Neuronal stem cell (in vitro differentiated cells): ENCODE data around the gene NDN.

Experiments
- DNase-seq: peaks from one replicate; pipeline ENCODE4 v3.0.0-alpha.2; 2013; ENCODE audit warnings: low spot score
- H2AFZ ChIP-seq: one replicate; pipeline ENCODE4 v1.6.1; 2013; ENCODE audit warnings: mild to moderate bottlenecking, low read length, inconsistent platforms
- H2AK5ac ChIP-seq: 2 replicates; pipeline ENCODE4 v1.6.1; 2013; ENCODE audit warnings: low read depth, mild to moderate bottlenecking, inconsistent platforms, low read length, moderate library complexity, mixed read lengths
- H2BK120ac ChIP-seq: 2 replicates; pipeline ENCODE4 v1.6.1; 2013; ENCODE audit warnings: low read depth, mild to moderate bottlenecking, inconsistent platforms, low read length, moderate library complexity, mixed read lengths
- H2BK12ac ChIP-seq: one replicate; pipeline ENCODE4 v1.6.1; 2013; ENCODE audit warnings: low read length, inconsistent platforms
- H2BK15ac ChIP-seq: 2 replicates; pipeline ENCODE4 v1.6.1; 2013; ENCODE audit warnings: mild to moderate bottlenecking, low read length, inconsistent platforms, mixed read lengths
- H2BK5ac ChIP-seq: one replicate; pipeline ENCODE4 v1.6.1; 2013; ENCODE audit warnings: inconsistent platforms, mild to moderate bottlenecking, low read length, moderate library complexity
- H3K14ac ChIP-seq: one replicate; pipeline ENCODE4 v1.6.1; 2013; ENCODE audit warnings: low read length, inconsistent platforms
- H3K18ac ChIP-seq: 2 replicates; pipeline ENCODE4 v1.6.1; 2013; ENCODE audit warnings: low read length, inconsistent platforms
- H3K23ac ChIP-seq: 2 replicates; pipeline ENCODE4 v1.6.1; 2013; ENCODE audit warnings: low read depth, mild to moderate bottlenecking, mixed read lengths, low read length, inconsistent platforms; ENCODE audit not compliant: poor library complexity
- H3K27ac ChIP-seq: replicated peaks from 3 replicates; pipeline ENCODE4 v1.5.1; 2013; ENCODE audit warnings: low read length, inconsistent platforms
- H3K27me3 ChIP-seq, 3 experiments: 2 replicates each; pipeline ENCODE4 v1.6.1; 2013; ENCODE audit warnings: low read length in 3 of 3, mild to moderate bottlenecking in 2 of 3, inconsistent platforms in 1 of 3, low read depth in 1 of 3, mixed read lengths in 1 of 3, moderate library complexity in 1 of 3; ENCODE audit not compliant: control insufficient read depth in 3 of 3, insufficient read depth in 3 of 3
- H3K36me3 ChIP-seq, 2 donors: replicated peaks in 1 of 2; 2 replicates each; pipeline ENCODE4 v1.6.1; 2013; ENCODE audit warnings: low read length in 2 of 2; ENCODE audit not compliant: control insufficient read depth in 2 of 2, insufficient read depth in 2 of 2
- H3K4ac ChIP-seq: 2 replicates; pipeline ENCODE4 v1.6.1; 2013; ENCODE audit warnings: inconsistent platforms, mild to moderate bottlenecking, low read length, moderate library complexity
- H3K4me1 ChIP-seq, 2 donors: 1 replicate in 1 of 2; 2 replicates in 1 of 2; pipeline ENCODE4 v1.6.1; 2013; ENCODE audit warnings: low read length in 2 of 2, low read depth in 1 of 2; ENCODE audit not compliant: control insufficient read depth in 2 of 2, insufficient read depth in 1 of 2
- H3K4me2 ChIP-seq: one replicate; pipeline ENCODE4 v1.6.1; 2013; ENCODE audit warnings: mild to moderate bottlenecking, low read length, inconsistent platforms; ENCODE audit not compliant: insufficient read depth, poor library complexity, severe bottlenecking
- H3K4me3 ChIP-seq, 2 donors: 2 replicates each; pipeline ENCODE4 v1.5.1; 2013; ENCODE audit warnings: low read length in 2 of 2, mild to moderate bottlenecking in 2 of 2, inconsistent platforms in 1 of 2, moderate library complexity in 1 of 2
- H3K79me1 ChIP-seq: one replicate; pipeline ENCODE4 v1.6.1; 2013; ENCODE audit warnings: low read depth, mild to moderate bottlenecking, inconsistent platforms, low read length, moderate library complexity
- H3K9ac ChIP-seq: one replicate; pipeline ENCODE4 v1.6.1; 2013; ENCODE audit warnings: mild to moderate bottlenecking, low read depth, low read length, inconsistent platforms; ENCODE audit not compliant: poor library complexity
- H3K9me3 ChIP-seq, 2 donors: replicated peaks in 1 of 2; 2 replicates each; pipeline versions ENCODE3 to v1.6.1; 2013; ENCODE audit warnings: low read length in 2 of 2, mild to moderate bottlenecking in 2 of 2, inconsistent platforms in 1 of 2, low read depth in 1 of 2, mixed read lengths in 1 of 2, moderate library complexity in 1 of 2; ENCODE audit not compliant: control insufficient read depth in 2 of 2, insufficient read depth in 1 of 2
- H4K8ac ChIP-seq: one replicate; pipeline ENCODE4 v1.6.1; 2013; ENCODE audit warnings: low read depth, mild to moderate bottlenecking, inconsistent platforms, low read length, moderate library complexity
- H4K91ac ChIP-seq: one replicate; pipeline ENCODE4 v1.6.1; 2013; ENCODE audit warnings: low read length, low read depth, mild to moderate bottlenecking, inconsistent platforms; ENCODE audit not compliant: poor library complexity
- WGBS, 2 donors: extraction: QIAGEN DNeasy Blood & Tissue Kit; methylation state at CpG; one replicate each; pipeline ENCODE4 v1.1.7; 2013; ENCODE audit warnings: missing lambda C conversion rate in 2 of 2, mixed read lengths in 1 of 2; ENCODE audit not compliant: insufficient read length in 2 of 2, insufficient replicate concordance in 1 of 2; ENCODE audit errors: extremely low coverage in 2 of 2; 5-methylcytosine and 5-hydroxymethylcytosine counted together

NDN gene

GRCh38 chr15:23663232-23663631, 23.9 kb downstream of the NDN start:
- no peak overlapping the region for H2BK5ac ChIP-seq
- H2BK120ac ChIP-seq, result no peak overlapping the region
- H3K23ac ChIP-seq, result no peak overlapping the region
- no peaks in the 10 kb centered on the region for H3K79me1 ChIP-seq
- H4K91ac ChIP-seq, result no peak overlapping the region
- no peak overlapping the region for H4K8ac ChIP-seq
- no peak for DNase-seq
- H3K4me3 ChIP-seq, result no peak overlapping the region
- H2AFZ ChIP-seq, result no peak overlapping the region
- H3K9me3 ChIP-seq, result peaks cover 0 to 1% of the 10 kb centered on the region in 2 donors
- H3K36me3 ChIP-seq, result no peaks in the 10 kb centered on the region
- peaks cover 0 to 2% of the 10 kb centered on the region in 2 donors for H3K4me1 ChIP-seq
- no peak overlapping the region for H2BK15ac ChIP-seq
- H3K27ac ChIP-seq, result no peak overlapping the region
- H3K9ac ChIP-seq, result no peak overlapping the region
- no peak overlapping the region for H2BK12ac ChIP-seq
- H3K18ac ChIP-seq, result no peak overlapping the region
- H3K27me3 ChIP-seq, result no peaks in the 10 kb centered on the region
- H3K14ac ChIP-seq, result no peak overlapping the region
- no peak overlapping the region for H2AK5ac ChIP-seq
- no peak overlapping the region for H3K4ac ChIP-seq
- H3K4me2 ChIP-seq, result no peak overlapping the region
- no CpG with 5 or more reads among the region's 2 CpGs for WGBS, 2 donors

- H3K14ac ChIP-seq, result no peak overlapping the region
- no peaks in the 10 kb centered on the region for H3K36me3 ChIP-seq
- H2AK5ac ChIP-seq, result no peak overlapping the region
- no peak overlapping the region for H3K4me3 ChIP-seq
- no peak overlapping the region for H2BK5ac ChIP-seq
- no peak overlapping the region for H3K4me2 ChIP-seq
- H4K91ac ChIP-seq, result no peak overlapping the region
- DNase-seq, result peak; percentile 40
- no peak overlapping the region for H2BK120ac ChIP-seq
- H3K4ac ChIP-seq, result no peak overlapping the region
- H3K18ac ChIP-seq, result no peak overlapping the region
- no peak overlapping the region for H2BK15ac ChIP-seq
- H2BK12ac ChIP-seq, result no peak overlapping the region
- no peaks in the 10 kb centered on the region for H3K27me3 ChIP-seq
- no peak overlapping the region for H3K23ac ChIP-seq
- H3K9ac ChIP-seq, result no peak overlapping the region
- H3K27ac ChIP-seq, result no peak overlapping the region
- H3K9me3 ChIP-seq, result peaks cover 0 to 9% of the 10 kb centered on the region in 2 donors
- no peaks in the 10 kb centered on the region for H3K79me1 ChIP-seq
- no peak overlapping the region for H4K8ac ChIP-seq
- H2AFZ ChIP-seq, result no peak overlapping the region
- H3K4me1 ChIP-seq, result peaks cover 2 to 3% of the 10 kb centered on the region in 2 donors
- WGBS, 2 donors, result no CpG with 5 or more reads among the region's 6 CpGs
These were observed 38.1 kb downstream of the NDN start for GRCh38 chr15:23648920-23649515.

- no peak within 1 kb of the TSS for H2BK15ac ChIP-seq
- no peak within 1 kb of the TSS for H3K4ac ChIP-seq
- peak within 1 kb of the TSS; percentile 59 to 90 for H3K4me3 ChIP-seq
- no peak within 1 kb of the TSS for H3K14ac ChIP-seq
- H3K36me3 ChIP-seq, result no peaks in the 10 kb centered on the region
- no CpG with 5 or more reads among the region's 37 CpGs for WGBS, 2 donors
- H3K27ac ChIP-seq, result no peak within 1 kb of the TSS
- no peak within 1 kb of the TSS for H2BK120ac ChIP-seq
- peak within 1 kb of the TSS; percentile 54 for H3K4me2 ChIP-seq
- H3K9me3 ChIP-seq, result peaks cover 0 to 9% of the 10 kb centered on the region in 2 donors
- H3K18ac ChIP-seq, result no peak within 1 kb of the TSS
- H2AK5ac ChIP-seq, result no peak within 1 kb of the TSS
- no peaks in the 10 kb centered on the region for H3K79me1 ChIP-seq
- H3K9ac ChIP-seq, result no peak within 1 kb of the TSS
- no peak within 1 kb of the TSS for H3K23ac ChIP-seq
- DNase-seq, result peak; percentile 48
- H2AFZ ChIP-seq, result peak within 1 kb of the TSS; percentile 74
- no peak within 1 kb of the TSS for H4K91ac ChIP-seq
- H3K27me3 ChIP-seq, result no peaks in the 10 kb centered on the region
- no peak within 1 kb of the TSS for H4K8ac ChIP-seq
- H2BK5ac ChIP-seq, result no peak within 1 kb of the TSS
- no peak within 1 kb of the TSS for H2BK12ac ChIP-seq
- H3K4me1 ChIP-seq, result peaks cover 2 to 4% of the 10 kb centered on the region in 2 donors
These were observed 39.4 kb downstream of the NDN start, which contains the start of gene MAGEL2 for GRCh38 chr15:23647421-23648370. MAGEL2 (minus strand) TSS chr15:23647867; CDS start chr15:23647742, 125 bp downstream.

- no peak overlapping the region for H3K27ac ChIP-seq
- H4K91ac ChIP-seq, result no peak overlapping the region
- DNase-seq, result no peak
- peaks cover 2 to 6% of the 10 kb centered on the region in 2 donors for H3K4me1 ChIP-seq
- no peak overlapping the region for H2AK5ac ChIP-seq
- no peak overlapping the region for H3K14ac ChIP-seq
- no CpG with 5 or more reads among the region's 17 CpGs for WGBS, 2 donors
- peak overlapping the region; percentile 59 to 90 for H3K4me3 ChIP-seq
- H4K8ac ChIP-seq, result no peak overlapping the region
- no peak overlapping the region for H2BK15ac ChIP-seq
- H3K79me1 ChIP-seq, result no peaks in the 10 kb centered on the region
- no peak overlapping the region for H3K4ac ChIP-seq
- no peak overlapping the region for H2BK120ac ChIP-seq
- H3K27me3 ChIP-seq, result no peaks in the 10 kb centered on the region
- H3K4me2 ChIP-seq, result peak overlapping the region; percentile 54
- H2BK5ac ChIP-seq, result no peak overlapping the region
- peaks cover 0 to 9% of the 10 kb centered on the region in 2 donors for H3K9me3 ChIP-seq
- H3K9ac ChIP-seq, result no peak overlapping the region
- H3K18ac ChIP-seq, result no peak overlapping the region
- no peaks in the 10 kb centered on the region for H3K36me3 ChIP-seq
- H3K23ac ChIP-seq, result no peak overlapping the region
- peak overlapping the region; percentile 74 for H2AFZ ChIP-seq
- H2BK12ac ChIP-seq, result no peak overlapping the region
These were observed 40.2 kb downstream of the NDN start for GRCh38 chr15:23647001-23647295.
